GM12892 (cell line): ENCODE measurements around the gene BGN.

Source experiments
- DNase-seq: peaks from one replicate; pipeline ENCODE4 v3.0.0; 2011; ENCODE audit not compliant: insufficient read length
- FAIRE-seq: peaks from 2 replicates; lab custom pipeline; 2011; peaks lifted over from hg19 to GRCh38; lab: Jason Lieb, UNC
- POLR2A ChIP-seq: IDR thresholded peaks from 2 replicates; pipeline ENCODE4 v1.6.1; 2011; ENCODE audit warnings: low read depth, low read length, control low read depth
- POLR2AphosphoS5 ChIP-seq: IDR thresholded peaks from 2 replicates; pipeline ENCODE4 v1.6.1; 2011; ENCODE audit warnings: low read depth, low read length, control low read depth
- TAF1 ChIP-seq: IDR thresholded peaks from 2 replicates; pipeline ENCODE4 v1.6.1; 2011; ENCODE audit warnings: low read depth, mild to moderate bottlenecking, control low read depth, low read length, borderline replicate concordance

BGN gene

GRCh38 chrX:153463556-153463955, 31.2 kb upstream of the BGN start:
- no peak for FAIRE-seq
- TF ChIP-seq TAF1, result no peak
- no peak for TF ChIP-seq POLR2AphosphoS5
- no peak for TF ChIP-seq POLR2A

GRCh38 chrX:153464116-153464515, 30.7 kb upstream of the BGN start:
- TF ChIP-seq POLR2AphosphoS5 (no peak), POLR2A (no peak), TAF1 (no peak)
- DNase-seq (no peak), FAIRE-seq (no peak)

More at GRCh38 chrX:153463556-153463955, 31.2 kb upstream of the BGN start:
- DNase-seq, result no peak

- TF ChIP-seq POLR2AphosphoS5, result no peak
- no peak for TF ChIP-seq POLR2A
- no peak for TF ChIP-seq TAF1
- no peak for FAIRE-seq
- no peak for DNase-seq
Measured at GRCh38 chrX:153465691-153466380, 28.9 kb upstream of the BGN start.

GRCh38 chrX:153468008-153468580, 26.7 kb upstream of the BGN start:
- no peak for DNase-seq
- FAIRE-seq, result no peak
- TF ChIP-seq TAF1, result no peak
- TF ChIP-seq POLR2A, result no peak
- no peak for TF ChIP-seq POLR2AphosphoS5

GRCh38 chrX:153469811-153470410, 24.9 kb upstream of the BGN start:
- no peak for DNase-seq

GRCh38 chrX:153470411-153471363, 24.1 kb upstream of the BGN start, which contains the start of gene HAUS7:
TSS of gene HAUS7 (minus strand) at chrX:153470576. CDS start at chrX:153470557, 19 bp downstream.
- peak; percentile 85 for DNase-seq
- FAIRE-seq, result peak; percentile 89
- no peak for TF ChIP-seq POLR2A
- TF ChIP-seq POLR2AphosphoS5, result no peak
- TF ChIP-seq TAF1, result no peak

More at GRCh38 chrX:153469811-153470410, 24.9 kb upstream of the BGN start:
- no peak for TF ChIP-seq TAF1
- TF ChIP-seq POLR2AphosphoS5, result no peak
- TF ChIP-seq POLR2A, result no peak
- FAIRE-seq, result peak; percentile 50

GRCh38 chrX:153471663-153472280, 23.0 kb upstream of the BGN start:
- TF ChIP-seq POLR2A (no peak), TAF1 (no peak), POLR2AphosphoS5 (no peak)
- DNase-seq (no peak), FAIRE-seq (no peak)

GRCh38 chrX:153473126-153473525, 21.7 kb upstream of the BGN start:
- no peak for DNase-seq
- TF ChIP-seq POLR2AphosphoS5 (no peak), POLR2A (no peak), TAF1 (no peak)
- no peak for FAIRE-seq

GRCh38 chrX:153474266-153474665, 20.5 kb upstream of the BGN start:
- FAIRE-seq, result no peak
- TF ChIP-seq TAF1 (no peak), POLR2AphosphoS5 (no peak), POLR2A (no peak)
- no peak for DNase-seq

GRCh38 chrX:153474718-153475117, 20.1 kb upstream of the BGN start:
- FAIRE-seq (no peak), DNase-seq (no peak)
- TF ChIP-seq TAF1, result no peak
